SK-N-SH (cell line): ENCODE data around the gene ELMO1.

Source experiments
- GATA2 ChIP-seq: sonication (generic); formaldehyde crosslinking; IDR thresholded peaks from 2 replicates; pipeline ENCODE4 v1.5.0; 2020; ENCODE audit warnings: mild to moderate bottlenecking, missing genetic modification reagents
- MXI1 ChIP-seq: IDR thresholded peaks from 2 replicates; pipeline ENCODE4 v1.6.1; 2012; ENCODE audit warnings: mild to moderate bottlenecking, low read depth, low read length, improper control_type of control experiment
- POLR2AphosphoS5 ChIP-seq: IDR thresholded peaks from 2 replicates; pipeline ENCODE4 v1.6.1; 2012; ENCODE audit warnings: low read depth, low read length
- RCOR1 ChIP-seq: fragments of 150-350 bp; IDR thresholded peaks from 2 replicates; pipeline ENCODE4 v1.6.1; 2017; ENCODE audit warnings: antibody characterized with exemption, low read length
- SMC3 ChIP-seq: IDR thresholded peaks from 2 replicates; pipeline ENCODE4 v1.6.1; 2012; ENCODE audit warnings: low read depth, low read length, improper control_type of control experiment
- TF ChIP-seq, protein P1 (sequence below): fragments of 200-600 bp; sonication (generic); IDR thresholded peaks from 2 replicates; pipeline ENCODE4 v1.6.1; 2017; ENCODE audit warnings: antibody characterized with exemption, mild to moderate bottlenecking, moderate library complexity
- TF ChIP-seq, protein P2 (sequence below): IDR thresholded peaks from 2 replicates; pipeline ENCODE4 v1.4.0; 2012; ENCODE audit warnings: low read depth

DNA sequence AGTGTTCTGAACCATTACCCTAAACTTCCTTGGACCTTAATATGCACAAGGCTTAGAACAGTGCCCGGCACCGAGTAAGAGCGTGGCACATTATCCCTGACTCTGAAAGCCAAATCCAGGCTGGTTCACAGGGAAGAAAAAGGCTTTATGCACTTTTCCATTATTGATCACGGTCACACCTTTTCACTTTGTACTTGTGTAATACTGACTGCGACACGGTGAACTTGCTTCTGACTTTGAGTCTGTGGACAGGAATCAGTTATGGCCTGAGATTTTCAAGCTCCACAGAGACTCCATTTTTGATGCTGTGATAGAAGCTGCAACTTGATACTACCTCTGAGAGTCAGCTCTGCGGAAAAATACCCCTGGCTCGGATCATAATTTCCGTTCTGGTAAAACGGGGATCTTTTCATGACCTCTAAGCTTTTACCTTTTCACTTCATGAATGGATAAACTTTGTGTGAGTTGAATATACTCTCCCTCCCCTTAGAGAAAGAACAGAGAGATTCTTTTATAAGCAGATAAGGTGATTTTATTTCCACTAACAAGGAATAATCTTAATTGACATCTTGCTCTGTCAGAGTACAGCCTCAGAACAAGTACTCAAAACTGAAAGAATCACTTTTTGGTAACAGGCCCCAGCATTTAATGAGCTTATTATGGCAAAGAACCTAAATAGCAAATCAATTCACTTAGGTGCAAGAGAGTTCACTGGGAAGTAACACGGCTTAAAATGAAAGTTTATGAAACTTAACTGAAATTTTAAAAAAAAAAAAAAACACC is 88.8 kb downstream of the ELMO1 start:
- no peak for TF ChIP-seq SMC3
- peak; percentile 44; the same call in 1 of the 2 replicates for TF ChIP-seq GATA2 (CRISPR knock-in tag)
- TF ChIP-seq, protein P1, sequence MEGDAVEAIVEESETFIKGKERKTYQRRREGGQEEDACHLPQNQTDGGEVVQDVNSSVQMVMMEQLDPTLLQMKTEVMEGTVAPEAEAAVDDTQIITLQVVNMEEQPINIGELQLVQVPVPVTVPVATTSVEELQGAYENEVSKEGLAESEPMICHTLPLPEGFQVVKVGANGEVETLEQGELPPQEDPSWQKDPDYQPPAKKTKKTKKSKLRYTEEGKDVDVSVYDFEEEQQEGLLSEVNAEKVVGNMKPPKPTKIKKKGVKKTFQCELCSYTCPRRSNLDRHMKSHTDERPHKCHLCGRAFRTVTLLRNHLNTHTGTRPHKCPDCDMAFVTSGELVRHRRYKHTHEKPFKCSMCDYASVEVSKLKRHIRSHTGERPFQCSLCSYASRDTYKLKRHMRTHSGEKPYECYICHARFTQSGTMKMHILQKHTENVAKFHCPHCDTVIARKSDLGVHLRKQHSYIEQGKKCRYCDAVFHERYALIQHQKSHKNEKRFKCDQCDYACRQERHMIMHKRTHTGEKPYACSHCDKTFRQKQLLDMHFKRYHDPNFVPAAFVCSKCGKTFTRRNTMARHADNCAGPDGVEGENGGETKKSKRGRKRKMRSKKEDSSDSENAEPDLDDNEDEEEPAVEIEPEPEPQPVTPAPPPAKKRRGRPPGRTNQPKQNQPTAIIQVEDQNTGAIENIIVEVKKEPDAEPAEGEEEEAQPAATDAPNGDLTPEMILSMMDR: no peak
- no peak for TF ChIP-seq POLR2AphosphoS5
- no peak for TF ChIP-seq MXI1
- TF ChIP-seq, protein P2, sequence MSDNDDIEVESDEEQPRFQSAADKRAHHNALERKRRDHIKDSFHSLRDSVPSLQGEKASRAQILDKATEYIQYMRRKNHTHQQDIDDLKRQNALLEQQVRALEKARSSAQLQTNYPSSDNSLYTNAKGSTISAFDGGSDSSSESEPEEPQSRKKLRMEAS: no peak
- no peak for TF ChIP-seq RCOR1
